Left lung (tissue), 10 donors: ENCODE results near the gene VRK1. TPM values are rescaled to one million over a fixed set of nuclear protein-coding genes. Genes with fewer than 3 reads are reported as not detected.
"Not testable (repeated sequence)": the region's sequence is repeated elsewhere in the genome, so short reads cannot be mapped to it uniquely, and the experiment has no call there.

Experiments
- ATAC-seq: fragments of 200-7000 bp; cut with Tn5 transposase; one replicate; pipeline ENCODE4 v1.9.1; 2020; ENCODE audit warnings: moderate library complexity
- DNase-seq, 4 donors: peaks; one replicate each; pipeline ENCODE4 v3.0.0-alpha.2; 2013 to 2020
- H3K27ac ChIP-seq, 2 donors: fragments of 200-600 bp; sonication (generic) in 1 of 2; one replicate each; pipeline versions ENCODE4 v1.5.0 to v1.8.0; 2020 to 2021
- H3K27me3 ChIP-seq, 2 donors: fragments of 200-600 bp; sonication (generic) in 1 of 2; one replicate each; pipeline versions ENCODE4 v1.5.0 to v1.8.0; 2020 to 2021
- H3K36me3 ChIP-seq, 2 donors: fragments of 200-600 bp; sonication (generic) in 1 of 2; one replicate each; pipeline versions ENCODE4 v1.5.0 to v1.8.0; 2020 to 2021
- H3K4me1 ChIP-seq, 2 donors: fragments of 200-600 bp; one replicate each; pipeline ENCODE4 v1.8.0; 2021
- H3K4me3 ChIP-seq, 2 donors: fragments of 200-600 bp; sonication (generic) in 1 of 2; one replicate each; pipeline versions ENCODE4 v1.5.0 to v1.8.0; 2020 to 2021; ENCODE audit warnings: mild to moderate bottlenecking in 1 of 2
- H3K9me3 ChIP-seq, 2 donors: fragments of 200-600 bp; sonication (generic) in 1 of 2; one replicate each; pipeline versions ENCODE4 v1.5.0 to v1.8.0; 2020 to 2021
- CTCF ChIP-seq, 2 donors: fragments of 200-600 bp; sonication (generic) in 1 of 2; IDR thresholded peaks; one replicate each; pipeline versions ENCODE4 v1.5.0 to v1.8.0; 2021; ENCODE audit warnings: antibody characterized with exemption in 2 of 2
- intact Hi-C, 2 donors: fragments of 100-400 bp; cut with DNase I; formaldehyde crosslinking; loops; one replicate each; pipeline versions ENCODE4 v1.11.2 to v1.14.2; 2022
- polyA plus RNA-seq, 6 donors: library from polyadenylated mRNA; unstranded; fragments of 120-200 nt; gene quantifications; one replicate each; pipeline ENCODE4 v1.2.1, GENCODE V29; 2013; ENCODE audit not compliant: insufficient read length in 6 of 6
- total RNA-seq, 2 donors: library from RNA; stranded (reverse); fragmentation: NEBNext Ultra II Directional; extraction: Animal tissue kit (Norgen Biotek cat#: 25700); gene quantifications; one replicate each; pipeline ENCODE4 v1.2.1, GENCODE V29; 2021
- donor health status: DM: no; HTN: yes; CAD: no.
- donor health status: DM: no; HTN: no; CAD: no.

The VRK1 gene
- total and polyA plus RNA-seq, 8 donors = 9.7 to 26.1 (median 19.7) TPM

DNA sequence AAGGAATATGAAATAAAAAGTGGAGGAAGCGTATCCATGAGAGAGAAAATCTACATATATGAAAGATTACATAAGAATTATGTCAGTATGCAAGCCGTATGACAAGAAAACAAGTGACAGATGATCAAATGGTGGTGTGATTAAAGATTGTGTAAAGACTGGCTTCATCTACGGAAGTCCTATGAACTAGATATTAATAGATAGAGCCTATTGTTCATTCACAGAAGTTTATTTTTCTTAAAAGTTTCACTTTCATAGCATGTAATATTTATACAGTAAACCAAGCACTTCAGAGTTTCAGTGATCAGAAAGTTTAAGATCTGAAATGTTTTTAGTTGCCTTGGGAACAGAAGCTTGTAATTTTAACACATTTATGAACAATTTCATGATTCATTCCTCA, 84.5 kb downstream of the VRK1 start:
- TF ChIP-seq CTCF (IDR thresholded peaks at IDR 0.05) = no peak
- no peaks in the 10 kb centered on the region for H3K27me3 ChIP-seq
- ATAC-seq (no peak), DNase-seq (no peak)
- intact Hi-C loops = no loop called here
- no peaks in the 10 kb centered on the region for H3K4me1 ChIP-seq
- no peaks in the 10 kb centered on the region for H3K9me3 ChIP-seq
- no peak overlapping the region for H3K27ac ChIP-seq
- no peak overlapping the region for H3K4me3 ChIP-seq
- peaks cover 0 to 17% of the 10 kb centered on the region in 2 donors for H3K36me3 ChIP-seq

DNA sequence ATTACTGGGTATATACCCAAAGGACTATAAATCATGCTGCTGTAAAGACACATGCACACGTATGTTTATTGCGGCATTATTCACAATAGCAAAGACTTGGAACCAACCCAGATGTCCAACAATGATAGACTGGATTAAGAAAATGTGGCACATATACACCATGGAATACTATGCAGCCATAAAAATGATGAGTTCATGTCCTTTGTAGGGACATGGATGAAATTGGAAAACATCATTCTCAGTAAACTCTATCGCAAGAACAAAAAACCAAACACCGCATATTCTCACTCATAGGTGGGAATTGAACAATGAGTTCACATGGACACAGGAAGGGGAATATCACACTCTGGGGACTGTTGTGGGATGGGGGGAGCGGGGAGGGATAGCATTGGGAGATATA, 86.8 kb downstream of the VRK1 start:
- H3K36me3 ChIP-seq, H3K4me3 ChIP-seq, H3K27ac ChIP-seq, DNase-seq, H3K4me1 ChIP-seq, ATAC-seq, intact Hi-C loops, H3K27me3 ChIP-seq, H3K9me3 ChIP-seq: not testable (repeated sequence)

GRCh38 chr14:96888158-96888557, 91.0 kb downstream of the VRK1 start:
- no peaks in the 10 kb centered on the region for H3K36me3 ChIP-seq
- TF ChIP-seq CTCF (IDR thresholded peaks at IDR 0.05) = no peak
- no peaks in the 10 kb centered on the region for H3K27me3 ChIP-seq
- H3K4me1 ChIP-seq = no peaks in the 10 kb centered on the region
- no peak for DNase-seq
- no peaks in the 10 kb centered on the region for H3K9me3 ChIP-seq
- ATAC-seq = no peak
- no peak overlapping the region for H3K27ac ChIP-seq
- intact Hi-C loops = no loop called here
- no peak overlapping the region for H3K4me3 ChIP-seq

DNA sequence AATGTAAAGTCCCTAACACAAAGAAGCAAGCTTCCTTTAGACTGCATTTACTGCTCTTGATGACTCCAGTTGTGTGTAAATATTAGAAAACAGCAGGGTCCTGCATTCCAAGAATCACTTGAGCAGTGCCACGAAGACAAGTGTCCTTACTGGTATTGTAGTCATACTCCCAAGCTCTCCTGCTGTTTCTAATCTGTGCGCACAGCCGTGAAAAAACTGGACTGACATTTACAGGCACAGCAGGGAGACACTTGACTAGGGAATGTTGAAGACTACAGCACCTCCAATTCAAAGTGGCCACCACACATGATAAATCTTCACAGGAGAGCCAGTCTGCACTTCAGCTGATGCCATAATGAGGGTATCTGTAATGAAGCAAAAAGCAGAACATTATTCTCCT, 91.4 kb downstream of the VRK1 start:
- H3K27ac ChIP-seq = no peak overlapping the region
- no peak for DNase-seq
- TF ChIP-seq CTCF (IDR thresholded peaks at IDR 0.05) = no peak
- no peaks in the 10 kb centered on the region for H3K27me3 ChIP-seq
- intact Hi-C loops = no loop called here
- peak; percentile 74 for ATAC-seq
- H3K9me3 ChIP-seq = no peaks in the 10 kb centered on the region
- no peaks in the 10 kb centered on the region for H3K4me1 ChIP-seq
- H3K36me3 ChIP-seq = no peaks in the 10 kb centered on the region
- no peak overlapping the region for H3K4me3 ChIP-seq

GRCh38 chr14:96889091-96889490, 91.9 kb downstream of the VRK1 start:
- Histone ChIP-seq H3K4me3 (no peak overlapping the region), H3K27me3 (no peaks in the 10 kb centered on the region), H3K9me3 (no peaks in the 10 kb centered on the region), H3K27ac (no peak overlapping the region), H3K36me3 (no peaks in the 10 kb centered on the region), H3K4me1 (no peaks in the 10 kb centered on the region)
- TF ChIP-seq CTCF (IDR thresholded peaks at IDR 0.05) = no peak
- intact Hi-C loops = no loop called here
- DNase-seq (no peak), ATAC-seq (no peak)

DNA sequence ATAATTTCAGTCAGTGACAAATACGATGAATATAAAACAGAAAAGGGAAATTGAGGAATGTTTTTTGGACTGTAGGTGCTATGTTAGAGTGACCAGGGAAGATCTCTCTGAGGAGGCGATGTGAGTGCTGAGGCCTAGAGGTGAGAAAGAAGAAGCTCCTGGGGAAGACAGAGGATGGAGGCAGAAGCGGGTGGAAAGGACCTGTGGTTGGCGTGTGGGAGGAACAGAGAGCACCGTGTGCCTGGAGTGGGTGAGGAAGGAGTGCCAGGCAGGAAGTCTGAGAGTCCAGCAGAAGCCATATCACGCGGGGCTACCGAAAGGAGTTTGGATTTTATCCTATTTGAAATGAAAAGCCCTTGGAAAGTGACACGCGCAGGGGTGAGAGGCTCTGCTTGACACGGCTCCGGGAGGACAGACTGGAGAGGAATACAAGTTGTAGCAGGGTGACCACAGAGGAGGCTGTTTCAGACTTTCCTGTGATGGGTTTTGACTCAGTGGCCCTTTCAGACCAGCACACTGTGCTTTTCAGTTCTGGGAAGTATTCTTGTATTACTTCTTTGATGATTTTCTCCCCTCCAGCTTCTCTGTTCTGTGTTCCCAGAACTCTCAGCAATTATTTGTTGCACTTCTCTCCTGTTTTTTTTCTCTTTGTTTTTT, 96.9 kb downstream of the VRK1 start:
- Histone ChIP-seq H3K4me3 (no peak overlapping the region), H3K36me3 (peaks cover 0 to 3% of the 10 kb centered on the region in 2 donors), H3K27ac (no peak overlapping the region), H3K9me3 (no peaks in the 10 kb centered on the region), H3K4me1 (no peaks in the 10 kb centered on the region), H3K27me3 (no peaks in the 10 kb centered on the region)
- intact Hi-C loops = no loop called here
- DNase-seq = no peak
- no peak for ATAC-seq
- TF ChIP-seq CTCF (IDR thresholded peaks at IDR 0.05) = no peak
